GM21737 (cell line): Measurements from ENCODE around the gene MSRB3.
"Not testable (repeated sequence)": the region's sequence is repeated elsewhere in the genome, so short reads cannot be mapped to it uniquely, and the experiment has no call there.

Experiments
- ATAC-seq: cut with Tn5 transposase; IDR thresholded peaks from one replicate; pipeline ENCODE4 v1.9.1; 2021; ENCODE audit warnings: mild to moderate bottlenecking, moderate library complexity; ENCODE audit not compliant: unreplicated experiment

MSRB3 gene

GRCh38 chr12:65450625-65451024 lies 172.1 kb downstream of the MSRB3 start:
- no peak for ATAC-seq

- no peak for ATAC-seq
Measured at GRCh38 chr12:65454115-65454787, 175.8 kb downstream of the MSRB3 start.

- ATAC-seq: not testable (repeated sequence)
Measured at GRCh38 chr12:65457341-65457740, 178.9 kb downstream of the MSRB3 start.

GRCh38 chr12:65458718-65459117 lies 180.2 kb downstream of the MSRB3 start:
- ATAC-seq: no peak

GRCh38 chr12:65459545-65459944 lies 181.1 kb downstream of the MSRB3 start:
- ATAC-seq: no peak

- no peak for ATAC-seq
Measured at GRCh38 chr12:65460063-65460462, 181.6 kb downstream of the MSRB3 start.

- ATAC-seq: no peak
Measured at GRCh38 chr12:65461017-65461416, 182.5 kb downstream of the MSRB3 start.

GRCh38 chr12:65462484-65462883 lies 184.0 kb downstream of the MSRB3 start:
- ATAC-seq: no peak

- no peak for ATAC-seq
Measured at GRCh38 chr12:65463082-65463481, 184.6 kb downstream of the MSRB3 start.

GRCh38 chr12:65463611-65464010 lies 185.1 kb downstream of the MSRB3 start:
- no peak for ATAC-seq

- ATAC-seq: no peak
Measured at GRCh38 chr12:65464930-65465329, 186.4 kb downstream of the MSRB3 start.

GRCh38 chr12:65465766-65466547 lies 187.5 kb downstream of the MSRB3 start:
- no peak for ATAC-seq

GRCh38 chr12:65466911-65467310 lies 188.4 kb downstream of the MSRB3 start:
- ATAC-seq: no peak

GRCh38 chr12:65470256-65470655 lies 191.8 kb downstream of the MSRB3 start:
- no peak for ATAC-seq

GRCh38 chr12:65472079-65472478 lies 193.6 kb downstream of the MSRB3 start:
- ATAC-seq: no peak

GRCh38 chr12:65474831-65475230 lies 196.3 kb downstream of the MSRB3 start:
- ATAC-seq: no peak

GRCh38 chr12:65477721-65478120 lies 199.2 kb downstream of the MSRB3 start:
- ATAC-seq: no peak

GRCh38 chr12:65483891-65484516 lies 205.5 kb downstream of the MSRB3 start:
- ATAC-seq: not testable (repeated sequence)

GRCh38 chr12:65488197-65488596 lies 209.7 kb downstream of the MSRB3 start:
- no peak for ATAC-seq

- ATAC-seq: no peak
Measured at GRCh38 chr12:65490250-65490649, 211.8 kb downstream of the MSRB3 start.

GRCh38 chr12:65492998-65493912 lies 214.8 kb downstream of the MSRB3 start:
- no peak for ATAC-seq
